GM12878 (cell line): ENCODE data around the gene MMP15. TPM values are rescaled to one million over a fixed set of nuclear protein-coding genes. Genes with fewer than 3 reads are reported as not detected.

Source experiments
- ATAC-seq: fragments of 200-7000 bp; cut with Tn5 transposase; 3 replicates; pipeline ENCODE4 v1.9.1; 2020; ENCODE audit warnings: mild to moderate bottlenecking, moderate library complexity
- BruUV-seq: library from RNA; stranded (reverse); fragments of 400-500 nt; replicated peaks from 2 replicates; lab custom pipeline; 2021; lab: Mats Ljungman, UMichigan
- CTCF ChIA-PET: fragments of 300-600 bp; sonication (Branson Sonifier 250); formaldehyde crosslinking; extraction: SDS; loops from one replicate; lab custom pipeline; 2021; ENCODE audit warnings: inconsistent platforms; lab: Yijun Ruan, JAX
- POLR2A ChIA-PET: fragments of 350-600 bp; formaldehyde crosslinking; extraction: SDS; loops from one replicate; lab custom pipeline; 2021; ENCODE audit warnings: inconsistent platforms; lab: Charles Lee
- RAD21 ChIA-PET: fragments of 300-600 bp; sonication (Branson Sonifier 250); formaldehyde crosslinking; loops from one replicate; lab custom pipeline; 2023; ENCODE audit warnings: antibody characterized with exemption; ENCODE audit not compliant: unreplicated experiment; lab: Charles Lee
- SMC1A ChIA-PET: fragments of 300-600 bp; sonication (Branson Sonifier 250); formaldehyde crosslinking; loops from one replicate; lab custom pipeline; 2023; ENCODE audit not compliant: unreplicated experiment, uncharacterized antibody; lab: Charles Lee
- DNase-seq: peaks from one replicate; pipeline ENCODE4 v3.0.0-alpha.2; 2011; ENCODE audit warnings: low read depth, low spot score
- FAIRE-seq: peaks from 3 replicates; lab custom pipeline; 2011; peaks lifted over from hg19 to GRCh38; lab: Jason Lieb, UNC
- H2AFZ ChIP-seq: 2 replicates; pipeline ENCODE4 v1.6.0; 2011; ENCODE audit warnings: low read depth, low read length, control low read depth; ENCODE audit not compliant: control insufficient read depth
- H3K27ac ChIP-seq: 2 replicates; pipeline ENCODE4 v1.5.1; 2011; ENCODE audit warnings: control low read depth; ENCODE audit not compliant: control insufficient read depth, insufficient read depth
- H3K27me3 ChIP-seq, 2 experiments: replicated peaks in 1 of 2; 2 replicates each; pipeline versions ENCODE4 v1.6.0 to v1.6.1; 2011; ENCODE audit warnings: low read length in 1 of 2; ENCODE audit not compliant: control insufficient read depth in 2 of 2, insufficient read depth in 2 of 2
- H3K36me3 ChIP-seq, 2 experiments: 2 replicates each; pipeline ENCODE4 v1.5.1; 2011; ENCODE audit warnings: low read length in 1 of 2; ENCODE audit not compliant: control insufficient read depth in 2 of 2, insufficient read depth in 2 of 2
- H3K4me1 ChIP-seq: 2 replicates; pipeline ENCODE4 v1.6.1; 2011; ENCODE audit warnings: mild to moderate bottlenecking, low read length, moderate library complexity, mixed read lengths; ENCODE audit not compliant: control insufficient read depth, insufficient read depth
- H3K4me2 ChIP-seq: 2 replicates; pipeline ENCODE4 v1.6.0; 2011; ENCODE audit warnings: control low read depth; ENCODE audit not compliant: control insufficient read depth, insufficient read depth
- H3K4me3 ChIP-seq: fragments of 200-600 bp; sonication (generic); 2 replicates; pipeline ENCODE4 v1.5.1; 2016
- H3K79me2 ChIP-seq: 2 replicates; pipeline ENCODE4 v1.6.0; 2011; ENCODE audit warnings: low read length; ENCODE audit not compliant: control insufficient read depth, insufficient read depth
- H3K9ac ChIP-seq: 2 replicates; pipeline ENCODE4 v1.8.0; 2011; ENCODE audit warnings: low read length, control low read depth, mixed read lengths; ENCODE audit not compliant: control insufficient read depth, insufficient read depth
- H3K9me3 ChIP-seq: replicated peaks from 3 replicates; pipeline ENCODE4 v1.5.1; 2011; ENCODE audit warnings: mild to moderate bottlenecking, low read length; ENCODE audit not compliant: control insufficient read depth, insufficient read depth
- H4K20me1 ChIP-seq: 2 replicates; pipeline ENCODE4 v1.6.0; 2011; ENCODE audit not compliant: control insufficient read depth, insufficient read depth
- BMI1 ChIP-seq: fragments of 450-650 bp; IDR thresholded peaks from 2 replicates; pipeline ENCODE4 v1.6.1; 2016; ENCODE audit warnings: mild to moderate bottlenecking, moderate library complexity, borderline replicate concordance
- EGR1 ChIP-seq, 2 experiments: IDR thresholded peaks; 1 replicate in 1 of 2; 2 replicates in 1 of 2; pipeline ENCODE4 v1.6.1; 2011 to 2012; ENCODE audit warnings: low read depth in 2 of 2, low read length in 2 of 2, borderline replicate concordance in 1 of 2, mild to moderate bottlenecking in 1 of 2, moderate library complexity in 1 of 2
- ETV6 ChIP-seq, 2 experiments: fragments of 450-650 bp in 1 of 2; IDR thresholded peaks in 1 of 2; conservative IDR thresholded peaks in 1 of 2; 2 replicates each; pipeline ENCODE4 v1.6.1; 2014; ENCODE audit warnings: antibody characterized with exemption in 1 of 2, borderline replicate concordance in 1 of 2, low read depth in 1 of 2, mild to moderate bottlenecking in 1 of 2, moderate library complexity in 1 of 2
- EZH2 ChIP-seq: IDR thresholded peaks from 2 replicates; pipeline ENCODE4 v1.6.1; 2012; ENCODE audit warnings: low read depth, mild to moderate bottlenecking, control low read depth, inconsistent platforms, low read length, borderline replicate concordance; ENCODE audit not compliant: control insufficient read depth
- MTA3 ChIP-seq: IDR thresholded peaks from 2 replicates; pipeline ENCODE4 v1.6.1; 2012; ENCODE audit warnings: low read length, inconsistent platforms, borderline replicate concordance
- NR2C1 ChIP-seq: fragments of 450-650 bp; IDR thresholded peaks from 2 replicates; pipeline ENCODE4 v1.6.1; 2017; ENCODE audit warnings: antibody characterized with exemption, mild to moderate bottlenecking, moderate library complexity
- SMARCA5 ChIP-seq: fragments of 450-650 bp; IDR thresholded peaks from 2 replicates; pipeline ENCODE4 v1.6.1; 2017; ENCODE audit warnings: mild to moderate bottlenecking
- ZNF622 ChIP-seq: fragments of 450-650 bp; IDR thresholded peaks from 2 replicates; pipeline ENCODE4 v1.6.1; 2017; ENCODE audit warnings: mild to moderate bottlenecking, inconsistent platforms
- WGBS: methylation state at CpG from one replicate; pipeline ENCODE4 v1.1.6; 2016; ENCODE audit warnings: low lambda C conversion rate; ENCODE audit not compliant: insufficient replicate concordance, insufficient coverage; ENCODE audit errors: missing lambda C conversion rate; 5-methylcytosine and 5-hydroxymethylcytosine counted together
- in situ Hi-C: fragments of 300-500 bp; cut with MboI; formaldehyde crosslinking; loops from 9 replicates; pipeline ENCODE4 v1.14.3; 2018; ENCODE audit warnings: mixed read lengths
- intact Hi-C: fragments of 100-400 bp; cut with micrococcal nuclease; formaldehyde crosslinking; loops from one replicate; pipeline ENCODE4 v1.14.2; 2022; ENCODE audit not compliant: unreplicated experiment
- polyA plus RNA-seq, 11 experiments: library from polyadenylated mRNA; depleted of rRNA in 4 of 11; unstranded in 6 of 11; stranded (reverse) in 5 of 11; fragments of >200 nt; fragmentation: Nextera tagmentation in 4 of 11; fragmentation: Illumina TruSeq in 1 of 11; extraction: Ambion mirVana in 4 of 11; extraction: Trizol in 1 of 11; gene quantifications; 1 replicate in 1 of 11; 2 replicates in 10 of 11; pipeline versions ENCODE4 v1.2.1 to v1.2.3, GENCODE V29; 2011 to 2016; ENCODE audit warnings: inconsistent platforms in 2 of 11, missing spikeins in 2 of 11, low read depth in 1 of 11
- total RNA-seq, 4 experiments: library from RNA; depleted of rRNA in 3 of 4; stranded (reverse); fragments of >200 nt in 3 of 4; fragmentation: Illumina TruSeq in 1 of 4; extraction: Trizol in 1 of 4; gene quantifications; 2 replicates each; pipeline versions ENCODE4 v1.2.1 to v1.2.3, GENCODE V29; 2013 to 2021
- TF ChIP-seq, protein P1 (sequence below): fragments of 150-350 bp; IDR thresholded peaks from 2 replicates; pipeline ENCODE4 v1.6.1; 2014; ENCODE audit warnings: mild to moderate bottlenecking, low read depth, low read length
- TF ChIP-seq, protein P2 (sequence below): fragments of 450-650 bp; IDR thresholded peaks from 2 replicates; pipeline ENCODE4 v1.6.1; 2018; ENCODE audit warnings: borderline replicate concordance, mild to moderate bottlenecking; ENCODE audit not compliant: partially characterized antibody
- TF ChIP-seq, protein P3 (sequence below): fragments of 450-650 bp; IDR thresholded peaks from 2 replicates; pipeline ENCODE4 v1.6.1; 2017; ENCODE audit warnings: mild to moderate bottlenecking, moderate library complexity

MMP15 gene
- total and polyA plus RNA-seq, 10 of the 15 experiments (the other 5 are each of a cell fraction or from before 2014, with no cell fraction given) = 0.08 to 0.56 (median 0.10) TPM; not detected in 7

- Histone ChIP-seq H3K9ac (no peak overlapping the region), H3K9me3 (no peaks in the 10 kb centered on the region; the same call in 2 of the 3 replicates), H2AFZ (no peak overlapping the region), H3K27me3 (no peaks in the 10 kb centered on the region), H3K79me2 (no peaks in the 10 kb centered on the region), H3K4me1 (no peaks in the 10 kb centered on the region), H4K20me1 (no peaks in the 10 kb centered on the region), H3K36me3 (no peaks in the 10 kb centered on the region), H3K4me3 (no peak overlapping the region), H3K27ac (no peak overlapping the region), H3K4me2 (no peak overlapping the region)
- no TSS peak for BruUV-seq
- CTCF ChIA-PET = no interaction called here
- 45% methylated on average over 1 of the region's 1 CpG for WGBS
- TF ChIP-seq ETV6 (conservative IDR thresholded peaks at IDR 0.05 in 1 of 2, IDR thresholded peaks at IDR 0.05 in 1 of 2; ENCODE audit: borderline replicate concordance in 1 of 2, low read depth in 1 of 2) (no peak), MTA3 (no peak), BMI1 (no peak), SMARCA5 (no peak), NR2C1 (no peak), EGR1 (IDR thresholded peaks at IDR 0.05; ENCODE audit: borderline replicate concordance in 1 of 2, low read depth in 2 of 2, low read length in 2 of 2) (no peak), ZNF622 (no peak), EZH2 (no peak)
- TF ChIP-seq, protein P1, sequence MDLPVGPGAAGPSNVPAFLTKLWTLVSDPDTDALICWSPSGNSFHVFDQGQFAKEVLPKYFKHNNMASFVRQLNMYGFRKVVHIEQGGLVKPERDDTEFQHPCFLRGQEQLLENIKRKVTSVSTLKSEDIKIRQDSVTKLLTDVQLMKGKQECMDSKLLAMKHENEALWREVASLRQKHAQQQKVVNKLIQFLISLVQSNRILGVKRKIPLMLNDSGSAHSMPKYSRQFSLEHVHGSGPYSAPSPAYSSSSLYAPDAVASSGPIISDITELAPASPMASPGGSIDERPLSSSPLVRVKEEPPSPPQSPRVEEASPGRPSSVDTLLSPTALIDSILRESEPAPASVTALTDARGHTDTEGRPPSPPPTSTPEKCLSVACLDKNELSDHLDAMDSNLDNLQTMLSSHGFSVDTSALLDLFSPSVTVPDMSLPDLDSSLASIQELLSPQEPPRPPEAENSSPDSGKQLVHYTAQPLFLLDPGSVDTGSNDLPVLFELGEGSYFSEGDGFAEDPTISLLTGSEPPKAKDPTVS = no peak
- TF ChIP-seq, protein P2, sequence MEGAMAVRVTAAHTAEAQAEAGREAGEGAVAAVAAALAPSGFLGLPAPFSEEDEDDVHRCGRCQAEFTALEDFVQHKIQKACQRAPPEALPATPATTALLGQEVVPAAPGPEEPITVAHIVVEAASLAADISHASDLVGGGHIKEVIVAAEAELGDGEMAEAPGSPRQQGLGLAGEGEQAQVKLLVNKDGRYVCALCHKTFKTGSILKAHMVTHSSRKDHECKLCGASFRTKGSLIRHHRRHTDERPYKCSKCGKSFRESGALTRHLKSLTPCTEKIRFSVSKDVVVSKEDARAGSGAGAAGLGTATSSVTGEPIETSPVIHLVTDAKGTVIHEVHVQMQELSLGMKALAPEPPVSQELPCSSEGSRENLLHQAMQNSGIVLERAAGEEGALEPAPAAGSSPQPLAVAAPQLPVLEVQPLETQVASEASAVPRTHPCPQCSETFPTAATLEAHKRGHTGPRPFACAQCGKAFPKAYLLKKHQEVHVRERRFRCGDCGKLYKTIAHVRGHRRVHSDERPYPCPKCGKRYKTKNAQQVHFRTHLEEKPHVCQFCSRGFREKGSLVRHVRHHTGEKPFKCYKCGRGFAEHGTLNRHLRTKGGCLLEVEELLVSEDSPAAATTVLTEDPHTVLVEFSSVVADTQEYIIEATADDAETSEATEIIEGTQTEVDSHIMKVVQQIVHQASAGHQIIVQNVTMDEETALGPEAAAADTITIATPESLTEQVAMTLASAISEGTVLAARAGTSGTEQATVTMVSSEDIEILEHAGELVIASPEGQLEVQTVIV = no peak
- TF ChIP-seq, protein P3, sequence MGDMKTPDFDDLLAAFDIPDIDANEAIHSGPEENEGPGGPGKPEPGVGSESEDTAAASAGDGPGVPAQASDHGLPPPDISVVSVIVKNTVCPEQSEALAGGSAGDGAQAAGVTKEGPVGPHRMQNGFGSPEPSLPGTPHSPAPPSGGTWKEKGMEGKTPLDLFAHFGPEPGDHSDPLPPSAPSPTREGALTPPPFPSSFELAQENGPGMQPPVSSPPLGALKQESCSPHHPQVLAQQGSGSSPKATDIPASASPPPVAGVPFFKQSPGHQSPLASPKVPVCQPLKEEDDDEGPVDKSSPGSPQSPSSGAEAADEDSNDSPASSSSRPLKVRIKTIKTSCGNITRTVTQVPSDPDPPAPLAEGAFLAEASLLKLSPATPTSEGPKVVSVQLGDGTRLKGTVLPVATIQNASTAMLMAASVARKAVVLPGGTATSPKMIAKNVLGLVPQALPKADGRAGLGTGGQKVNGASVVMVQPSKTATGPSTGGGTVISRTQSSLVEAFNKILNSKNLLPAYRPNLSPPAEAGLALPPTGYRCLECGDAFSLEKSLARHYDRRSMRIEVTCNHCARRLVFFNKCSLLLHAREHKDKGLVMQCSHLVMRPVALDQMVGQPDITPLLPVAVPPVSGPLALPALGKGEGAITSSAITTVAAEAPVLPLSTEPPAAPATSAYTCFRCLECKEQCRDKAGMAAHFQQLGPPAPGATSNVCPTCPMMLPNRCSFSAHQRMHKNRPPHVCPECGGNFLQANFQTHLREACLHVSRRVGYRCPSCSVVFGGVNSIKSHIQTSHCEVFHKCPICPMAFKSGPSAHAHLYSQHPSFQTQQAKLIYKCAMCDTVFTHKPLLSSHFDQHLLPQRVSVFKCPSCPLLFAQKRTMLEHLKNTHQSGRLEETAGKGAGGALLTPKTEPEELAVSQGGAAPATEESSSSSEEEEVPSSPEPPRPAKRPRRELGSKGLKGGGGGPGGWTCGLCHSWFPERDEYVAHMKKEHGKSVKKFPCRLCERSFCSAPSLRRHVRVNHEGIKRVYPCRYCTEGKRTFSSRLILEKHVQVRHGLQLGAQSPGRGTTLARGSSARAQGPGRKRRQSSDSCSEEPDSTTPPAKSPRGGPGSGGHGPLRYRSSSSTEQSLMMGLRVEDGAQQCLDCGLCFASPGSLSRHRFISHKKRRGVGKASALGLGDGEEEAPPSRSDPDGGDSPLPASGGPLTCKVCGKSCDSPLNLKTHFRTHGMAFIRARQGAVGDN = no peak
- intact Hi-C loops = no loop called here
- in situ Hi-C loops = no loop called here
- RAD21 ChIA-PET = no interaction called here
- no peak for ATAC-seq
- DNase-seq = no peak
- POLR2A ChIA-PET = no interaction called here
- FAIRE-seq = no peak
- SMC1A ChIA-PET = no interaction called here
Measured at GRCh38 chr16:58076514-58076913, 51.0 kb downstream of the MMP15 start.
